SK-N-SH (cell line): Measurements from ENCODE around the gene CDC45. TPM values are rescaled to one million over a fixed set of nuclear protein-coding genes. Genes with fewer than 3 reads are reported as not detected.

Experiments
- CTCF ChIA-PET: fragments of 300-600, 350-600 bp; formaldehyde crosslinking; extraction: SDS; loops from one replicate; lab custom pipeline; 2021; lab: Yijun Ruan, JAX
- POLR2A ChIA-PET: fragments of 350-600 bp; sonication (Branson Sonifier 250); formaldehyde crosslinking; extraction: SDS; loops from one replicate; lab custom pipeline; 2020; ENCODE audit warnings: antibody characterized with exemption, inconsistent platforms; lab: Yijun Ruan, JAX
- DNase-seq: peaks from one replicate; pipeline ENCODE4 v3.0.0; 2012
- H2AFZ ChIP-seq: fragments of 200-600 bp; sonication (generic); 2 replicates; pipeline ENCODE4 v1.8.1; 2016; ENCODE audit warnings: antibody characterized with exemption, mild to moderate bottlenecking, low read depth
- H3F3A ChIP-seq: fragments of 200-600 bp; sonication (generic); replicated peaks from 2 replicates; pipeline ENCODE3; 2016; ENCODE audit warnings: antibody characterized with exemption, mild to moderate bottlenecking; ENCODE audit not compliant: insufficient read depth
- H3K27ac ChIP-seq, 2 experiments: fragments of 200-500 bp in 1 of 2; fragments of 200-600 bp in 1 of 2; sonication (Bioruptor generic) in 1 of 2; sonication (generic), shearing (Covaris generic) in 1 of 2; 2 replicates each; pipeline versions ENCODE4 v1.5.1 to v1.6.1; 2014 to 2016; ENCODE audit warnings: low read depth in 2 of 2, inconsistent platforms in 1 of 2, low read length in 1 of 2, mild to moderate bottlenecking in 1 of 2, mixed read lengths in 1 of 2
- H3K27me3 ChIP-seq: fragments of 200-600 bp; sonication (generic), shearing (Covaris generic); 2 replicates; pipeline ENCODE4 v1.6.1; 2016; ENCODE audit warnings: mixed run types; ENCODE audit not compliant: insufficient read depth
- H3K36me3 ChIP-seq, 2 experiments: fragments of 200-500 bp in 1 of 2; fragments of 200-600 bp in 1 of 2; sonication (Bioruptor generic) in 1 of 2; sonication (generic) in 1 of 2; replicated peaks in 1 of 2; 2 replicates each; pipeline versions ENCODE3 to v1.5.1; 2014 to 2016; ENCODE audit warnings: low read length in 1 of 2, mild to moderate bottlenecking in 1 of 2; ENCODE audit not compliant: insufficient read depth in 2 of 2, control insufficient read depth in 1 of 2
- H3K4me1 ChIP-seq, 2 experiments: fragments of 200-500 bp in 1 of 2; fragments of 200-600 bp in 1 of 2; sonication (Bioruptor generic) in 1 of 2; sonication (generic), shearing (Covaris generic) in 1 of 2; 2 replicates each; pipeline versions ENCODE4 v1.5.1 to v1.6.1; 2014 to 2016; ENCODE audit warnings: low read depth in 1 of 2, low read length in 1 of 2, mixed run types in 1 of 2; ENCODE audit not compliant: insufficient read depth in 2 of 2, control insufficient read depth in 1 of 2
- H3K4me2 ChIP-seq: fragments of 200-600 bp; sonication (generic), shearing (Covaris generic); 2 replicates; pipeline ENCODE4 v1.6.1; 2017; ENCODE audit warnings: mixed run types
- H3K4me3 ChIP-seq, 2 experiments: fragments of 200-500 bp in 1 of 2; fragments of 200-600 bp in 1 of 2; sonication (Bioruptor generic) in 1 of 2; sonication (generic), shearing (Covaris generic) in 1 of 2; 2 replicates each; pipeline versions ENCODE4 v1.5.1 to v1.8.1; 2014 to 2016; ENCODE audit warnings: low read depth in 2 of 2, inconsistent platforms in 1 of 2, low read length in 1 of 2, mild to moderate bottlenecking in 1 of 2, mixed read lengths in 1 of 2, moderate library complexity in 1 of 2
- H3K79me2 ChIP-seq: fragments of 200-600 bp; sonication (generic); 2 replicates; pipeline ENCODE4 v1.8.1; 2017; ENCODE audit warnings: mild to moderate bottlenecking; ENCODE audit not compliant: insufficient read depth
- H3K9ac ChIP-seq: fragments of 200-600 bp; sonication (generic); 2 replicates; pipeline ENCODE4 v1.6.1; 2017; ENCODE audit warnings: mixed run types
- H3K9me2 ChIP-seq: fragments of 200-600 bp; sonication (generic); 2 replicates; pipeline ENCODE4 v1.6.1; 2017; ENCODE audit warnings: mixed run types
- H3K9me3 ChIP-seq: fragments of 200-600 bp; sonication (generic); 2 replicates; pipeline ENCODE4 v1.6.1; 2017; ENCODE audit warnings: mixed run types, mild to moderate bottlenecking, moderate library complexity
- H4K20me1 ChIP-seq: fragments of 200-600 bp; sonication (generic); 2 replicates; pipeline ENCODE4 v1.6.1; 2017; ENCODE audit warnings: mild to moderate bottlenecking, mixed run types; ENCODE audit not compliant: insufficient read depth
- CHD2 ChIP-seq: fragments of 150-350 bp; IDR thresholded peaks from 2 replicates; pipeline ENCODE4 v1.6.1; 2018; ENCODE audit warnings: low read length; ENCODE audit not compliant: partially characterized antibody
- CTCF ChIP-seq: fragments of 200-600 bp; sonication (generic); IDR thresholded peaks from 2 replicates; pipeline ENCODE4 v1.6.1; 2017; ENCODE audit warnings: antibody characterized with exemption, mild to moderate bottlenecking, moderate library complexity
- ELF1 ChIP-seq: IDR thresholded peaks from 2 replicates; pipeline ENCODE4 v1.4.0; 2012
- FOSL2 ChIP-seq: IDR thresholded peaks from 2 replicates; pipeline ENCODE4 v1.4.0; 2012; ENCODE audit warnings: low read depth, mild to moderate bottlenecking, moderate library complexity, borderline replicate concordance
- FOXM1 ChIP-seq: IDR thresholded peaks from 2 replicates; pipeline ENCODE4 v1.4.0; 2012; ENCODE audit warnings: low read depth, mild to moderate bottlenecking
- GATA2 ChIP-seq: sonication (generic); formaldehyde crosslinking; IDR thresholded peaks from 2 replicates; pipeline ENCODE4 v1.5.0; 2020; ENCODE audit warnings: mild to moderate bottlenecking, missing genetic modification reagents
- POLR2AphosphoS5 ChIP-seq: IDR thresholded peaks from 2 replicates; pipeline ENCODE4 v1.6.1; 2012; ENCODE audit warnings: low read depth, low read length
- RCOR1 ChIP-seq: fragments of 150-350 bp; IDR thresholded peaks from 2 replicates; pipeline ENCODE4 v1.6.1; 2017; ENCODE audit warnings: antibody characterized with exemption, low read length
- RXRA ChIP-seq: IDR thresholded peaks from 2 replicates; pipeline ENCODE4 v1.4.0; 2012; ENCODE audit warnings: low read depth, mild to moderate bottlenecking, borderline replicate concordance
- TCF12 ChIP-seq: IDR thresholded peaks from 2 replicates; pipeline ENCODE4 v1.4.0; 2012
- USF2 ChIP-seq: fragments of 150-350 bp; IDR thresholded peaks from 2 replicates; pipeline ENCODE4 v1.6.1; 2017; ENCODE audit warnings: antibody characterized with exemption, low read length, low read depth, borderline replicate concordance
- ZBTB33 ChIP-seq: IDR thresholded peaks from 2 replicates; pipeline ENCODE4 v1.4.0; 2012; ENCODE audit warnings: low read depth, borderline replicate concordance
- WGBS: methylation state at CpG from one replicate; pipeline ENCODE4 v1.1.6; 2017; ENCODE audit warnings: low lambda C conversion rate; 5-methylcytosine and 5-hydroxymethylcytosine counted together
- polyA plus RNA-seq, 3 experiments: library from polyadenylated mRNA; depleted of rRNA; stranded (reverse); fragments of >200 nt; gene quantifications; 2 replicates each; pipeline ENCODE4 v1.2.3, GENCODE V29; 2012

CDC45 gene
- polyA plus RNA-seq, 1 of the 3 experiments (the other 2 are of a cell fraction) = 23.6 TPM

GRCh38 chr22:19520007-19520406 is 40.3 kb downstream of the CDC45 start (continued):
- TF ChIP-seq USF2 (no peak), TCF12 (no peak), FOXM1 (no peak), POLR2AphosphoS5 (no peak), RCOR1 (no peak), FOSL2 (no peak), CHD2 (no peak), RXRA (no peak), CTCF (no peak), GATA2 (CRISPR knock-in tag) (no peak), ZBTB33 (no peak), ELF1 (no peak)
- TF ChIP-seq, all 33 proteins: peak for 0

- H3K4me2 ChIP-seq = no peak overlapping the region
- H3F3A ChIP-seq = no peaks in the 10 kb centered on the region
- 96% methylated on average over 9 of the region's 10 CpGs for WGBS
- ChIA-PET CTCF (interaction anchor here (1.0 to 1.9 kb wide), 4 partner anchors 10 to 210 kb away, joined by 3 to 9 read pairs (median 3); no protein-coding TSS in a partner anchor), POLR2A (interaction anchor here (0.7 kb wide), 1 partner anchor 89 kb away, joined by 3 read pairs; the partner anchor contains the start of gene HIRA)
- no peaks in the 10 kb centered on the region for H3K9me3 ChIP-seq
- no peaks in the 10 kb centered on the region for H4K20me1 ChIP-seq
- no peak for TF ChIP-seq CTCF
- H3K36me3 ChIP-seq = peaks cover 0 to under 1% of the 10 kb centered on the region in 2 experiments
- H2AFZ ChIP-seq = no peak overlapping the region
- H3K4me1 ChIP-seq = peaks cover 0 to 6% of the 10 kb centered on the region in 2 experiments; a peak in 1 of 4 replicates
- no peaks in the 10 kb centered on the region for H3K27me3 ChIP-seq
- no peaks in the 10 kb centered on the region for H3K79me2 ChIP-seq
- H3K27ac ChIP-seq = no peak overlapping the region
- H3K4me3 ChIP-seq = no peak overlapping the region
- DNase-seq = no peak
- no peak overlapping the region for H3K9ac ChIP-seq
- H3K9me2 ChIP-seq = no peaks in the 10 kb centered on the region
Observed at GRCh38 chr22:19520566-19521305, 41.0 kb downstream of the CDC45 start.
